ENCODE results near the gene HMGCLL1.

Gene HMGCLL1

GRCh38 chr6:55433446-55434130 lies 145.4 kb downstream of the HMGCLL1 start:
- DNase-seq (ENCODE audit: low read depth, low spot score) = peak; percentile 10
- no peak for TF ChIP-seq CTCF (IDR thresholded peaks at IDR 0.05; ENCODE audit: insufficient read depth, low read length, missing control alignments)
- no peak overlapping the region for H3K4me3 ChIP-seq (ENCODE audit: low read depth, low read length)
- POLR2A ChIA-PET = no interaction called here
- CTCF ChIA-PET = no interaction called here

GRCh38 chr6:55423933-55424332 lies 155.1 kb downstream of the HMGCLL1 start:
- ChIA-PET POLR2A (no interaction called here), CTCF (no interaction called here)
- no peak overlapping the region for H3K4me3 ChIP-seq (ENCODE audit: low read depth, low read length)
- no peak for DNase-seq (ENCODE audit: low read depth, low spot score)
- TF ChIP-seq CTCF (IDR thresholded peaks at IDR 0.05; ENCODE audit: insufficient read depth, low read length, missing control alignments) = no peak

GRCh38 chr6:55410674-55411073 lies 168.3 kb downstream of the HMGCLL1 start:
- no peak for TF ChIP-seq CTCF (IDR thresholded peaks at IDR 0.05; ENCODE audit: insufficient read depth, low read length, missing control alignments)
- CTCF ChIA-PET = no interaction called here

GRCh38 chr6:55405474-55406235 lies 173.3 kb downstream of the HMGCLL1 start:
- CTCF ChIA-PET = no interaction called here
- no peak for DNase-seq (ENCODE audit: low read depth, low spot score)
- POLR2A ChIA-PET = no interaction called here
- TF ChIP-seq CTCF (IDR thresholded peaks at IDR 0.05; ENCODE audit: insufficient read depth, low read length, missing control alignments) = no peak
- H3K4me3 ChIP-seq (ENCODE audit: low read depth, low read length) = no peak overlapping the region

More at GRCh38 chr6:55410674-55411073, 168.3 kb downstream of the HMGCLL1 start:
- no peak overlapping the region for H3K4me3 ChIP-seq (ENCODE audit: low read depth, low read length)
- POLR2A ChIA-PET = no interaction called here
- no peak for DNase-seq (ENCODE audit: low read depth, low spot score)

GRCh38 chr6:55399351-55399750 lies 179.6 kb downstream of the HMGCLL1 start:
- POLR2A ChIA-PET = no interaction called here
- CTCF ChIA-PET = no interaction called here
- no peak for DNase-seq (ENCODE audit: low read depth, low spot score)
- no peak for TF ChIP-seq CTCF (IDR thresholded peaks at IDR 0.05; ENCODE audit: insufficient read depth, low read length, missing control alignments)
- no peak overlapping the region for H3K4me3 ChIP-seq (ENCODE audit: low read depth, low read length)

- no peak for DNase-seq (ENCODE audit: low read depth, low spot score)
- CTCF ChIA-PET = no interaction called here
- no peak for TF ChIP-seq CTCF (IDR thresholded peaks at IDR 0.05; ENCODE audit: insufficient read depth, low read length, missing control alignments)
- H3K4me3 ChIP-seq (ENCODE audit: low read depth, low read length) = no peak overlapping the region
- POLR2A ChIA-PET = no interaction called here
Observed at GRCh38 chr6:55397986-55398385, 181.0 kb downstream of the HMGCLL1 start.

Data from AG04449 (cell line).